IPS-18a (cell line): ENCODE data around the gene TMEM33.
"Not testable (repeated sequence)": the region's sequence is repeated elsewhere in the genome, so short reads cannot be mapped to it uniquely, and the experiment has no call there.

Experiments used
- H3K27ac ChIP-seq: one replicate; pipeline ENCODE4 v1.5.1; 2013; ENCODE audit warnings: low read length
- H3K27me3 ChIP-seq: one replicate; pipeline ENCODE4 v1.6.1; 2013; ENCODE audit warnings: mild to moderate bottlenecking, low read length; ENCODE audit not compliant: control insufficient read depth, insufficient read depth
- H3K36me3 ChIP-seq: one replicate; pipeline ENCODE4 v1.6.1; 2013; ENCODE audit warnings: low read depth, low read length; ENCODE audit not compliant: control insufficient read depth
- H3K4me1 ChIP-seq: one replicate; pipeline ENCODE4 v1.6.1; 2013; ENCODE audit warnings: low read depth, low read length; ENCODE audit not compliant: control insufficient read depth
- H3K4me3 ChIP-seq: one replicate; pipeline ENCODE4 v1.5.1; 2013; ENCODE audit warnings: low read length
- H3K9ac ChIP-seq: one replicate; pipeline ENCODE4 v1.6.1; 2013; ENCODE audit warnings: mild to moderate bottlenecking, low read length, moderate library complexity
- H3K9me3 ChIP-seq: one replicate; pipeline ENCODE4 v1.6.1; 2013; ENCODE audit warnings: low read depth, low read length; ENCODE audit not compliant: control insufficient read depth

The TMEM33 gene, protein sequence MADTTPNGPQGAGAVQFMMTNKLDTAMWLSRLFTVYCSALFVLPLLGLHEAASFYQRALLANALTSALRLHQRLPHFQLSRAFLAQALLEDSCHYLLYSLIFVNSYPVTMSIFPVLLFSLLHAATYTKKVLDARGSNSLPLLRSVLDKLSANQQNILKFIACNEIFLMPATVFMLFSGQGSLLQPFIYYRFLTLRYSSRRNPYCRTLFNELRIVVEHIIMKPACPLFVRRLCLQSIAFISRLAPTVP

DNA sequence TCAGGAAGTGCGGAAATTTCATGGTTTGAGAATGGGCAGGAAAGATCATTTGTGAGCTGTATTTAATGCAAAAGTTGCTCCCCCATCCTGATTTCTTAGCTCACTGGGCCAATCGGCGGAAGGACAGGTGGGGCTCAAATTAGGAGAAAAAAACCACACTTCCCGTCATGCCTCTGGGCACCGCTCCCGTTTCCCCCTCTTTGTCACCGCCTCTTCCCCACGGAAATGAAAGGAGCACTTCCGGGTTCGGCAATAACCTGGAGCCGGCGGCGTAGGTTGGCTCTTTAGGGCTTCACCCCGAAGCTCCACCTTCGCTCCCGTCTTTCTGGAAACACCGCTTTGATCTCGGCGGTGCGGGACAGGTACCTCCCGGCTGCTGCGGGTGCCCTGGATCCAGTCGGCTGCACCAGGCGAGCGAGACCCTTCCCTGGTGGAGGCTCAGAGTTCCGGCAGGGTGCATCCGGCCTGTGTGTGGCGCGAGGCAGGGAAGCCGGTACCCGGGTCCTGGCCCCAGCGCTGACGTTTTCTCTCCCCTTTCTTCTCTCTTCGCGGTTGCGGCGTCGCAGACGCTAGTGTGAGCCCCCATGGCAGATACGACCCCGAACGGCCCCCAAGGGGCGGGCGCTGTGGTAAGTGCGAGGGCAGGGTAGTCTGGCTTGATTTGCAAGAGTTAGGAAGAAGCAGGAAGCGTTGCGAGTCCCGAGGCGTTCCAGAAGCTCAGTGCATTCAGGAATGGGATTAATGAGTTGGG lies at the start of gene TMEM33:
Gene TMEM33, plus strand, starts transcription at position 529 of the 751 bp plus-strand sequence. Its CDS starts 56 bp downstream, at position 585.
- Histone ChIP-seq H3K4me1 (no peaks in the 10 kb centered on the region), H3K27ac (peak within 1 kb of the TSS; percentile 75)

GRCh38 chr4:41885456-41885855 lies 49.8 kb upstream of the TMEM33 start:
- Histone ChIP-seq H3K27ac (no peak overlapping the region), H3K36me3 (no peaks in the 10 kb centered on the region), H3K9me3 (no peaks in the 10 kb centered on the region), H3K9ac (no peak overlapping the region), H3K4me3 (no peak overlapping the region), H3K27me3 (peaks cover 71% of the 10 kb centered on the region), H3K4me1 (peaks cover 5% of the 10 kb centered on the region)

More for the DNA sequence above, at the start of gene TMEM33:
- Histone ChIP-seq H3K9ac (peak within 1 kb of the TSS; percentile 93), H3K4me3 (peak within 1 kb of the TSS; percentile 97), H3K36me3 (peaks cover 21% of the 10 kb centered on the region), H3K27me3 (peaks cover 7% of the 10 kb centered on the region), H3K9me3 (no peaks in the 10 kb centered on the region)

- no peaks in the 10 kb centered on the region for H3K36me3 ChIP-seq
- H3K27ac ChIP-seq: no peak overlapping the region
- H3K9ac ChIP-seq: no peak overlapping the region
- no peaks in the 10 kb centered on the region for H3K9me3 ChIP-seq
- H3K27me3 ChIP-seq: peaks cover 53% of the 10 kb centered on the region
- no peak overlapping the region for H3K4me3 ChIP-seq
- no peaks in the 10 kb centered on the region for H3K4me1 ChIP-seq
Measured at GRCh38 chr4:41887277-41887676, 48.0 kb upstream of the TMEM33 start.

- no peak overlapping the region for H3K27ac ChIP-seq
- H3K9ac ChIP-seq: no peak overlapping the region
- no peak overlapping the region for H3K4me3 ChIP-seq
- no peaks in the 10 kb centered on the region for H3K9me3 ChIP-seq
- H3K36me3 ChIP-seq: no peaks in the 10 kb centered on the region
- no peaks in the 10 kb centered on the region for H3K4me1 ChIP-seq
- peaks cover 45% of the 10 kb centered on the region for H3K27me3 ChIP-seq
Measured at GRCh38 chr4:41887821-41888686, 47.2 kb upstream of the TMEM33 start.

DNA sequence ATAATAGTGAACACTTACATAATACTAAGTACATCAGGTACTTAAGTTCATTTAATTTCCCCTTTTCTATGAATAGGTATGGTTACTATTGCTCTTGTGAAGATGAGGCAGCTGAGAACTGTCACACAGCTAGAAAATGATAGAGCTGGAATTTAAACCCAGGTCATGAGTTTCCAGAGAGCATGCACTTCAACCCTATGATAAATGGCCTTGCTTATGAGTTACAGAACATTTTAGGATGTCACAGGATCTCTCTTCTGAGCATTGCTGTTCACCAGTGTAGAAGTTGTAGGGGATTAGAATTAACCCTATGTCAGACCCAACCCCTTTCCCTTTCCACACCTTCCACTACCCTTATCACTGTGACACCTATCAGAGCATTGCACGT lies 46.5 kb upstream of the TMEM33 start:
- H3K36me3 ChIP-seq: no peaks in the 10 kb centered on the region
- H3K27ac ChIP-seq: no peak overlapping the region
- no peaks in the 10 kb centered on the region for H3K9me3 ChIP-seq
- peaks cover 39% of the 10 kb centered on the region for H3K27me3 ChIP-seq
- no peaks in the 10 kb centered on the region for H3K4me1 ChIP-seq
- H3K9ac ChIP-seq: no peak overlapping the region
- H3K4me3 ChIP-seq: no peak overlapping the region

- Histone ChIP-seq H3K27ac (no peak overlapping the region), H3K4me3 (no peak overlapping the region), H3K4me1 (no peaks in the 10 kb centered on the region), H3K27me3 (peaks cover 32% of the 10 kb centered on the region), H3K9ac (no peak overlapping the region), H3K36me3 (no peaks in the 10 kb centered on the region), H3K9me3 (no peaks in the 10 kb centered on the region)
Measured at GRCh38 chr4:41889317-41889716, 45.9 kb upstream of the TMEM33 start.

GRCh38 chr4:41890085-41890484 lies 45.1 kb upstream of the TMEM33 start:
- no peak overlapping the region for H3K27ac ChIP-seq
- H3K4me3 ChIP-seq: no peak overlapping the region
- no peaks in the 10 kb centered on the region for H3K9me3 ChIP-seq
- peaks cover 25% of the 10 kb centered on the region for H3K27me3 ChIP-seq
- H3K4me1 ChIP-seq: no peaks in the 10 kb centered on the region
- H3K36me3 ChIP-seq: no peaks in the 10 kb centered on the region
- H3K9ac ChIP-seq: no peak overlapping the region

- Histone ChIP-seq H3K27me3 (no peaks in the 10 kb centered on the region), H3K9ac (no peak overlapping the region), H3K36me3 (no peaks in the 10 kb centered on the region), H3K4me1 (no peaks in the 10 kb centered on the region), H3K9me3 (no peaks in the 10 kb centered on the region), H3K4me3 (no peak overlapping the region), H3K27ac (no peak overlapping the region)
Measured at GRCh38 chr4:41896648-41897047, 38.6 kb upstream of the TMEM33 start.

- Histone ChIP-seq H3K9me3 (no peaks in the 10 kb centered on the region), H3K4me1 (no peaks in the 10 kb centered on the region), H3K9ac (no peak overlapping the region), H3K27ac (no peak overlapping the region), H3K36me3 (no peaks in the 10 kb centered on the region), H3K4me3 (no peak overlapping the region), H3K27me3 (no peaks in the 10 kb centered on the region)
Measured at GRCh38 chr4:41897698-41898097, 37.5 kb upstream of the TMEM33 start.

GRCh38 chr4:41909136-41909535 lies 26.1 kb upstream of the TMEM33 start:
- H3K9ac ChIP-seq, H3K4me1 ChIP-seq, H3K27ac ChIP-seq, H3K36me3 ChIP-seq, H3K9me3 ChIP-seq, H3K27me3 ChIP-seq, H3K4me3 ChIP-seq: not testable (repeated sequence)

DNA sequence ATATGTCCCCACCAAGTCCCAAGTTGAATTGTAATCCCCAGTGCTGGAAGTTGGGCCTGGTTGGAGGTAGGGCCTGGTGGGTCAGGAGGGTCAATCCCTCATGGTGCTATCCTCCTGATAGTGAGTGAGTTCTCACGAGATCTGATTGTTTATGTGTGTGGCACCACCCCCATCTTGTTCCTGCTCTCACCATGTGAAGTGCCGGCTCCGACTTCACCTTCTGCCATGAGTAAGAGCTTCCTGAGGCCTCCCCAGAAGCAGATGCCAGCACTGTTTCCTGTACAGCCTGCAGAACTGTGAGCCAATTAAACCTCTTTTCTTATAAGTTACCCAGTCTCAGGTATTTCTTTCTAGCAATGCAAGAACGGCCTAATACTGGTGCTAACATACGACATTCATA lies 22.7 kb upstream of the TMEM33 start:
- Histone ChIP-seq H3K9ac (no peak overlapping the region), H3K27ac (no peak overlapping the region), H3K4me3 (no peak overlapping the region)

More for the DNA sequence above, 22.7 kb upstream of the TMEM33 start:
- peaks cover 6% of the 10 kb centered on the region for H3K27me3 ChIP-seq
- no peaks in the 10 kb centered on the region for H3K36me3 ChIP-seq
- H3K9me3 ChIP-seq: no peaks in the 10 kb centered on the region
- no peaks in the 10 kb centered on the region for H3K4me1 ChIP-seq
